PC-9 (cell line): ENCODE results near the gene RNF114. TPM values are rescaled to one million over a fixed set of nuclear protein-coding genes. Genes with fewer than 3 reads are reported as not detected.

Experiments
- Bru-seq: library from RNA; stranded (reverse); fragments of 400-500 nt; gene quantifications from one replicate; lab custom pipeline; 2021; lab: Mats Ljungman, UMichigan
- BruChase-seq, 2 experiments: library from RNA; stranded (reverse); fragments of 400-500 nt; gene quantifications; one replicate each; lab custom pipeline; 2021; lab: Mats Ljungman, UMichigan
- BruUV-seq: library from RNA; stranded (reverse); fragments of 400-500 nt; replicated peaks from 2 replicates; lab custom pipeline; 2021; lab: Mats Ljungman, UMichigan
- CTCF ChIA-PET: fragments of 300-600 bp; sonication (Branson Sonifier 250); formaldehyde crosslinking; loops from one replicate; lab custom pipeline; 2022; ENCODE audit warnings: antibody characterized with exemption; lab: Charles Lee
- POLR2A ChIA-PET: fragments of 300-600 bp; sonication (Branson Sonifier 250); formaldehyde crosslinking; loops from one replicate; lab custom pipeline; 2022; ENCODE audit warnings: antibody characterized with exemption; ENCODE audit not compliant: unreplicated experiment; lab: Charles Lee
- DNase-seq, 2 experiments: peaks; one replicate each; pipeline versions ENCODE4 v3.0.0 to v3.0.0-alpha.2; 2015 to 2022; ENCODE audit warnings: mixed read lengths in 1 of 2
- H2AFZ ChIP-seq: fragments of 200-600 bp; sonication (generic); 2 replicates; pipeline ENCODE4 v1.8.1; 2017; ENCODE audit warnings: antibody characterized with exemption
- H3F3A ChIP-seq: fragments of 200-600 bp; sonication (generic); 2 replicates; pipeline ENCODE4 v1.8.1; 2017; ENCODE audit warnings: antibody characterized with exemption, mild to moderate bottlenecking, low read depth; ENCODE audit not compliant: insufficient read depth
- H3K27ac ChIP-seq: fragments of 200-600 bp; sonication (generic); 2 replicates; pipeline ENCODE4 v1.6.1; 2016; ENCODE audit warnings: mixed run types
- H3K27me3 ChIP-seq: fragments of 200-600 bp; sonication (generic); 2 replicates; pipeline ENCODE4 v1.6.1; 2016; ENCODE audit warnings: low read depth, mixed run types; ENCODE audit not compliant: insufficient read depth
- H3K36me3 ChIP-seq: fragments of 200-600 bp; sonication (generic); 2 replicates; pipeline ENCODE4 v1.6.1; 2016; ENCODE audit warnings: low read depth, mixed run types
- H3K4me1 ChIP-seq: fragments of 200-600 bp; sonication (generic); replicated peaks from 2 replicates; pipeline ENCODE4 v1.6.1; 2016; ENCODE audit warnings: mixed run types; ENCODE audit not compliant: insufficient read depth
- H3K4me2 ChIP-seq: fragments of 200-600 bp; sonication (generic); 2 replicates; pipeline ENCODE4 v1.6.1; 2017; ENCODE audit warnings: mixed run types
- H3K4me3 ChIP-seq: fragments of 200-600 bp; sonication (generic); 2 replicates; pipeline ENCODE4 v1.6.1; 2016; ENCODE audit warnings: mixed run types
- H3K79me2 ChIP-seq: fragments of 200-600 bp; sonication (generic); 2 replicates; pipeline ENCODE4 v1.6.1; 2017; ENCODE audit warnings: low read depth, mixed run types
- H3K9me2 ChIP-seq: fragments of 200-600 bp; sonication (generic); 2 replicates; pipeline ENCODE4 v1.8.1; 2017; ENCODE audit warnings: mild to moderate bottlenecking; ENCODE audit not compliant: insufficient read depth
- H3K9me3 ChIP-seq: fragments of 200-600 bp; sonication (generic); 2 replicates; pipeline ENCODE4 v1.8.1; 2016; ENCODE audit warnings: low read depth; ENCODE audit not compliant: insufficient read depth
- H4K20me1 ChIP-seq: fragments of 200-600 bp; sonication (generic); 2 replicates; pipeline ENCODE4 v1.8.1; 2017; ENCODE audit not compliant: insufficient read depth
- CTCF ChIP-seq: fragments of 200-600 bp; sonication (generic); conservative IDR thresholded peaks from 2 replicates; pipeline ENCODE4 v1.6.1; 2017; ENCODE audit warnings: mixed run types, antibody characterized with exemption, mild to moderate bottlenecking, moderate library complexity
- EZH2 ChIP-seq: fragments of 200-600 bp; sonication (generic); IDR thresholded peaks from 2 replicates; pipeline ENCODE4 v1.8.0; 2017; ENCODE audit warnings: antibody characterized with exemption, low read depth
- intact Hi-C: fragments of 100-400 bp; cut with micrococcal nuclease; formaldehyde crosslinking; loops from one replicate; pipeline ENCODE4 v1.10.0; 2022; ENCODE audit not compliant: unreplicated experiment
- long read RNA-seq: library from polyadenylated mRNA; stranded (forward); transcript quantifications from one replicate; pipeline ENCODE4 v2.0.0, GENCODE V29; 2022
- total RNA-seq: library from RNA; stranded (reverse); gene quantifications from 2 replicates; pipeline ENCODE4 v1.2.3, GENCODE V29; 2021

The RNF114 gene
- total RNA-seq, result 92.5 and 125 TPM in 2 replicates
- Bru-seq, nascent RNA, result percentile 93 among the genes with signal in this experiment
- BruChase-seq, experiment 1, labeled RNA remaining after a 2-hour chase, result percentile 97 among the genes with signal in this experiment
- percentile 92 among the genes with signal in this experiment for BruChase-seq, experiment 2, labeled RNA remaining after a 6-hour chase
- long read RNA-seq, transcript RNF114-201 (6 exons, 2,503 nt), result major isoform, 145 of 161 reads
- long read RNA-seq, partial matches to known transcripts, result 1 of 161 reads
- long read RNA-seq, other reads (novel, unspliced or antisense), result 14 of 161 reads

GRCh38 chr20:49936153-49937026, at the start of gene RNF114:
Gene RNF114, plus strand, starts transcription at chr20:49936397. Its CDS starts 16 bp downstream, at chr20:49936413.
- peaks cover 32% of the 10 kb centered on the region for H3K4me1 ChIP-seq
- H3K9me3 ChIP-seq, result no peaks in the 10 kb centered on the region
- intact Hi-C loops, result loop anchor here (1.0 to 2.0 kb wide), 2 partner anchors 8 to 32 kb away; no protein-coding TSS in a partner anchor
- H3K9me2 ChIP-seq, result no peaks in the 10 kb centered on the region
- H3F3A ChIP-seq, result peaks cover 30% of the 10 kb centered on the region; the same call in 1 of the 2 replicates
- H3K27me3 ChIP-seq, result no peaks in the 10 kb centered on the region
- CTCF ChIA-PET, result interaction anchor here (0.6 to 1.1 kb wide), 2 partner anchors 43 to 135 kb away, joined by 3 to 6 read pairs; no protein-coding TSS in a partner anchor
- no TSS peak for BruUV-seq
- peak within 1 kb of the TSS; percentile 98 for H3K4me2 ChIP-seq
- H3K27ac ChIP-seq, result peak within 1 kb of the TSS; percentile 69
- H3K4me3 ChIP-seq, result peak within 1 kb of the TSS; percentile 92
- H4K20me1 ChIP-seq, result peaks cover 38% of the 10 kb centered on the region
- peaks cover 18% of the 10 kb centered on the region for H3K36me3 ChIP-seq
- POLR2A ChIA-PET, result interaction anchor here (0.5 to 1.1 kb wide), 6 partner anchors 12 to 820 kb away, joined by 3 to 6 read pairs (median 4); no protein-coding TSS in a partner anchor
- peak within 1 kb of the TSS; percentile 81 for H2AFZ ChIP-seq
- peak; percentile 73 to 85 for DNase-seq
- peaks cover 52% of the 10 kb centered on the region for H3K79me2 ChIP-seq
- TF ChIP-seq CTCF (0 out of 2 replicates have a peak, but pooled peaks have one; percentile 28), EZH2 (no peak)

- CTCF ChIA-PET, result interaction anchor here (1.0 kb wide), 1 partner anchor 256 kb away, joined by 3 read pairs; no protein-coding TSS in a partner anchor
- POLR2A ChIA-PET, result interaction anchor here (1.2 kb wide), 1 partner anchor 271 kb away, joined by 4 read pairs; no protein-coding TSS in a partner anchor
- intact Hi-C loops, result loop anchor here (5.0 kb wide), 1 partner anchor 114 kb away; no protein-coding TSS in a partner anchor
Measured at GRCh38 chr20:49886571-49887213, 49.5 kb upstream of the RNF114 start.

More at GRCh38 chr20:49886571-49887213, 49.5 kb upstream of the RNF114 start:
- Histone ChIP-seq H3K27ac (no peak overlapping the region), H3K36me3 (peaks cover 12% of the 10 kb centered on the region; the same call in 1 of the 2 replicates), H3K4me1 (peaks cover 44% of the 10 kb centered on the region), H3K4me3 (no peak overlapping the region), H3K9me2 (no peaks in the 10 kb centered on the region), H2AFZ (no peak overlapping the region), H3K9me3 (no peaks in the 10 kb centered on the region), H3K79me2 (no peaks in the 10 kb centered on the region), H3K4me2 (no peak overlapping the region), H3K27me3 (no peaks in the 10 kb centered on the region), H3F3A (peaks cover 38% of the 10 kb centered on the region), H4K20me1 (no peaks in the 10 kb centered on the region)
- TF ChIP-seq EZH2, result no peak
- no peak for TF ChIP-seq CTCF
- no TSS peak for BruUV-seq
- no peak for DNase-seq
